Left cardiac atrium (tissue), 4 donors: ENCODE measurements around the gene XDH. TPM values are rescaled to one million over a fixed set of nuclear protein-coding genes. Genes with fewer than 3 reads are reported as not detected.

Experiments
- ATAC-seq, 2 donors: fragments of 200-7000 bp; cut with Tn5 transposase; one replicate each; pipeline ENCODE4 v1.9.1; 2020; ENCODE audit warnings: mild to moderate bottlenecking in 2 of 2, moderate library complexity in 2 of 2
- DNase-seq: peaks from one replicate; pipeline ENCODE4 v3.0.0-alpha.2; 2020
- intact Hi-C, 2 donors: fragments of 100-400 bp; cut with DNase I; formaldehyde crosslinking; loops; one replicate each; pipeline versions ENCODE4 v1.14.1 to v1.15.1; 2022 to 2023
- total RNA-seq, 2 donors: library from RNA; stranded (reverse); fragmentation: NEBNext Ultra II Directional; extraction: Animal tissue kit (Norgen Biotek cat#: 25700); gene quantifications; one replicate each; pipeline ENCODE4 v1.2.1, GENCODE V29; 2021
- donor health status: DM: no; HTN: yes; CAD: no.
- donor health status: DM: no; HTN: yes; CAD: no; lungs with severe emphysema.
- donor health status: DM: yes; HTN: yes; CAD: no.
- donor health status: Dilated cardiomyopathy.

XDH gene
- total RNA-seq, 2 donors from 2014 or later: 0.03 to 0.16 TPM

DNA sequence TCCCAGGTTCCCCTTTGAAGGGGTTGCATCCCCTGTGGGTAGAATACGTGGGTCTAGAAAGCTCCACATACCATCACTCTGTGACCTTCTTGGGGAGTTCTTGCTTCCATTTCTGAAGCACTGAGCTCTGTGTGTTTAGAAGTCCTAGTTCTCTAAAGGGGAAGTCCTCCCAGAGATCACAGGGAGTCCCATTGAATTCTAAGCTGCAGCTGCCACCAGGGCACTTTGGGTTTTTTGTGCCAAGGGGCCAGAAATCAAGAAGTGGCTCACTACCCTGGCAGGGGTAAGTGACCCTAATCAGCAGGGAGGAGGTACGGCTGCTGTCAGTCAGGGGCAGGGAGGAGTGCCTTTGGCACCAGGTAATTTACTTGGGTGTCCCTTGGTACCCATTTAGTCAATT lies 109.7 kb downstream of the XDH start:
- DNase-seq (no peak), ATAC-seq (no peak)
- intact Hi-C loops: no loop called here

DNA sequence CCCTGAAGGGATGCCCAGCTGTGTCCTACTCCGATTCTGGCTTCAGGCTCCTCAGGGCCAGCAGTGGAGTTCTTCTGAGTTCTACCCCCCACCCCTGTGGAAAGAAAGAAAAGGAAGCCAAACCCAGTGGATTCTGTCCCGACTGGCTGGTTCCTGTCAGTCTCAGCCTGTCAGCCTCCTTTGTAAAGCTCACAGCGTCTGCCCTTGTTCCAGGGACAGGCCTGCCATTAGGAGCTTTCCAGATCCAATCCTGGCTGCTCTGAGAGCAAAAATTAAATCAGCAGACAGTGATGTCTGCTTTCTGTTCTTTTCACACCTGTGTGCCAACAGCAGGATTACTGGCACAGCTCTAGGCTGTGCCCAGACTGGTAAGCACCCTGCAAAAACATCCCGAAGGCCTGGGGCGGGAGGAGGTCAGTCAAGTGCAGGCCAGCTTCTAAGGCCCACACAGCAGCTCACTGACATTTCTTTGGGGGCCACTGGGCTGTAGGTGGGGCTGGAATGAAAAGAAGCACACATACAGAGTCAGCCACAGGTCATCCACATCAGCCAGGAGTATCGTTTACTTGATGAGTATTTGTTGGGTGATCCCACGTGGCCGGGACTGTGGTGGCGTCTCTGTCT lies 111.5 kb downstream of the XDH start:
- ATAC-seq (peak; percentile 92 to 94), DNase-seq (no peak)
- intact Hi-C loops: no loop called here

DNA sequence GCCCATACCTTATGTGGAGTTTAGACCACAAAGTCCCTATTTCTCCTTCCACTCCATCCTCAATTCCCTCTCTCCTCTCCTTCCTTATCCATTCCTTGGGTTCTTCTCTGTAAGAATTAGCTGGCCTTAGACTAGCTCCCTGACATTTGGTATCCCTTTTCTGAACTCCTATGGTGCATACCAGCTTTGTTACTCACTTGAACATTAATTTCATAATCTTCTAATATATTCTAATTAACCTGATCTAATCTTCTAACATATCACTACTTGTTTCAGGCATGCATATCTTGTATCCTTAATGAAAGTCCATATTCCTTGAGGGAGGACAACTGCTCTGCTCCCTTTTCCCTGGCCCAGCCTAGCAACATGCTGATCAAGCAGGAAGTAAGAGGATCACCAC lies 114.2 kb downstream of the XDH start:
- intact Hi-C loops: no loop called here
- ATAC-seq (no peak), DNase-seq (no peak)

DNA sequence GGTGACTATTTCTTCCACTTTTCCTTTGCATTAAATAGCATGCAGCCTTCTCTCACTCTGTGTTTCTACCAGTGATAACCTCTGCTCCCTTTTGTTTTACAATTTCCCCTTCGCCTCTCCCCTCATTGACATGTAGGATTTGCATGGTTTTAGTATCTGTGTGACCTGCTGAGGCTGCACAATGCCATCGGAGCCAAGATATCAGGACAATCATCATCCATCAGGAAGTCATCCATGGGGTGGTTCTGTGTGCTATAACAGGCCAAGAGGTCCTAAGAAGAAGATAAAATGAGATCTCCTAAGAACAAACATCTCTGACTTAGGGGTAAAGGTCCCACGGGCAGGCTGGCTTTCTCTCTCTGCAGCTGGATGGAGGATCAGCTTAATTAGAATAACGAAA lies 115.0 kb downstream of the XDH start:
- ATAC-seq (no peak), DNase-seq (no peak)
- intact Hi-C loops: no loop called here

DNA sequence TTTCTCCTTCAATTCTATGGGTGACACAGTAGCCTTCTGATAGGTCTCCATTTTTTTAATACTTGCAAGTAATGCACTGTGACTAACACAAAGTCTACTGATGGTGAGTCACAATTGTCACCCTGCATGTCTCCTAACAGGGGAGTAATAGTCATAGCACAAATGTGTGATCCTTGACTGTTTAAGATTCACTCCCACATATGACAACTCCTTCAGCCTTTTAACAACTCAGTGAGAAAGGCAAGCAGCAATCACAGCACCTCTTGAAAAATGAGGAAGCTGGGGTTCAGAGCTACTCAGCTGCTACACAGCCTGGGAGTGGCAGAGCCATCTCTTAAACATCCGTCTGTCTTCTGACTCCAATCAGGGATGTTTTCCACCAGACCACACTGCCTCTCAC lies 116.8 kb downstream of the XDH start:
- intact Hi-C loops: no loop called here
- ATAC-seq (peak in 1 of 2 donors; percentile 61), DNase-seq (no peak)

DNA sequence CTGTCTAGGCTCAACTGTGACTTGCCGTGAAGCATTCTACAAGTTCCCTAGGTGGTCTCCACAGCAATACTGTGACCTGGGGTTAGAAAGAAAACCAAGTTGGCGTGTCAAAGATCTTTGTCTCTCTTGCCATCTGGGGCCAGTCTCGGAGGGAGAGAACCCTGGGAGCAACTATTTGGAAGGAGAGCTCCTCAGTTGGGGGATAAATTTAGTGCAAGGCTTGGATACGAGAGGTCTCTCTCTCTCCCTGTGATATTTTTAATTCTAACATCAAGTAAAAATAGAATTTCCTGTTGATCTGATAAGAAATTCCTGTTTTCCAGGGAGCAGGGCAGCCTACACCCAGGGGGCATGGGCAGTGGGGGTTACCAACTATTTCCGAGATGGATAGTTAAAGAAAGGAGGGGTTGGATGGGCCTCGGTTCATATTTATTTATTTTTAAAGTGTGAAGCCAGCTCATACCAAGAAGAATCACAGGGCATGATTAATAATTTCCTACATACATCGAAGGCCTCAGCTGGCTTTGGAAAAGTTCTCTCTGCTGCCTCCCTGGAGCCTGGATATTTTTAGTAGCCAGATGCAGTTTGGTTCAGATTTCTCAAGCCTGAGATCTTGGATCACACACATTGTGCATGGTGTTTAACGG lies 117.8 kb downstream of the XDH start:
- ATAC-seq: peak in 1 of 2 donors; percentile 3
- intact Hi-C loops: no loop called here
- no peak for DNase-seq

DNA sequence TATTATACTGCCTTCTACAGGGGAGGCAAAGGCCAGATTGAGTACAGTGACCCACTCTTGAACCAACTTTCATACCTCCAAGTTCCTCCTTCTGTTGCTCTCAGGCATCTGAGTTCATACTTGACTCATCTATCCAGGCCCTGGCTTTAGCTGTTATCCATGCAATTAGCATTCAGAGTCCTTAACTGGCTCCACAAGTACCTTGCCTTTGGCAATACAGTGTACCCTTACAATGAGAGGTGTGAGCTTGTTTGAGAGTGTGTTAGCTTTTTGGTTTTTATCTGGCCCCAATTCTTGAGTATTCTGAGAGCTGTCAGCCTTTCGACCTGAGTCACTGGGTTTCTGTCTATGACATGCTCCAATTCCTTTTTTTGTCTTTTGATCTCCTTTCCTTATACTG lies 120.3 kb downstream of the XDH start:
- peak; percentile 58 to 66 for ATAC-seq
- DNase-seq: no peak
- intact Hi-C loops: no loop called here

DNA sequence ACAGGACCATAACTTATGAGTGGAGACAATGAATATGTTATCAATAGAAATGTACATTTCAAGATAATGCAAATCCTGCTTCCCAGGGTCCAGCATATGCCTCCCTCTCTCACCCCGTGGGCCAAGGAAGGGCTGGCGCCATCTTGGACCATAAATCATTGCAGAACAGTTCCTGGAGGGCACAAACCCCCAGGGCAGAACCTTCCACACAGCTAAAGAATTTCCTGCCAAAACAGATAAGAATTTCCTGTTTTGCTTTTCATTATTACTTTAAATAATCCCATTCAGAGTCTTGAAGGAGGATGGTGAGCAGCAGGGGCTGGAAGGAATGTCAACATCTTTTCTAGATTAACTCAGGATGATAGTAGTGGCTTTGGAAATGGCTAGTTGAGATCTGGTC lies 126.9 kb downstream of the XDH start:
- DNase-seq: no peak
- no peak for ATAC-seq
- intact Hi-C loops: no loop called here

DNA sequence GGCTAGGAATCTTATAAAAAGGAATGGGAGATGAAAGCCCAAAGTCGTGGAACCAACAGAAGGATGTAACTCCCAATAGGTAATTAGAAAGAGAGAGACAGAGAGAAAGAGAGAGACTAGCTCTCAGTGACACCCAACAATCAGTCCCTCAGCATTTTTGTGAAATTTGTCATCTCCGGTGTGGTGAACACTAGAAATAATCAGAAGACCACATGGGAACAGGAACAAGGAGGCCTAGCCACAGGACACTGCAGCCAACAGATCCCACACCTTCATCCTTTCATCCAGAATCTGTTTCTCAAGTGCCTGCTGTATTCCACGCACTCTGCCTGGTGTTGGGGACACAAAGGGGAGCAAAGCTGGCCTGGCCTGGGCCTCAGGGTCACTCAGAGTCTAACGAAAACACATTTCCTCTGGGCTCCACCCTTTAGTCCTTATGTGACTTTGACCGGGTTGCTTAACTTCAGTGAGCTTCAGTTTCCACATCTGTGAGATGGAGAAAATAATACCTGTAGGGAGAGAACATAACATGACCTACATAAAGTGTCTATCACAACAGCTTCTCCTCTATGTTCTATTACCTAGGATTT lies 127.5 kb downstream of the XDH start:
- DNase-seq (no peak), ATAC-seq (no peak)
- intact Hi-C loops: no loop called here

DNA sequence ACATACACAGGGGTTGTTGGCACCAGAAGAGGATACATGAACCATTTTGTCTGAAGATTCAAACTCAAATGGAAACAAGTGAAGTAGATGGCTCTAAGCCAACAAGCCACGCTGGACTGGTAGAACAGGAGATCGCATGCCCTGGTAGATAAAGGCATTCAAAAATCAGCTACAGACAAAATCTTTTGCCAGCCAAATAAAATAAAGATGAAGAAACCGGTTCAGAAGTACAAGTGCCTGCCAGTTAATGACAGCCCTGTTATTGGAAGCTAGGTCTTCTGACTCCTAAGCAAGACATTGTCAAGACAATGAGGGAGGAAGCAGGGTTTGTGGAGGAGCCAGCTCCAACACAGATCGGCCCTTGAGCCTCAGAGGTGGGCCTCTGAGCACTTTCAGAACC lies 128.3 kb downstream of the XDH start:
- intact Hi-C loops: no loop called here
- DNase-seq (no peak), ATAC-seq (no peak)

Other genes starting within 250 kb of the XDH start
- gene CAPN14, start 197.2 kb downstream of the XDH start, total RNA-seq: under 1 TPM; 0.12 to 0.26 TPM
- 10 to 100 TPM in 1 of 2 donors, 1 to 10 TPM in 1; 8.1 to 11.7 TPM for gene EHD3, start 180.6 kb downstream of the XDH start, total RNA-seq
- gene SRD5A2, start 166.2 kb upstream of the XDH start, total RNA-seq: not detected